ENCODE results near the gene MYO7B. TPM values are rescaled to one million over a fixed set of nuclear protein-coding genes. Genes with fewer than 3 reads are reported as not detected.

Gene MYO7B
- total and polyA plus RNA-seq, 2 donors (not counting 1 experiment from before 2014, with no cell fraction given): 5.0 to 68.2 TPM

- H3K9me3 ChIP-seq (ENCODE audit: control extremely low read depth in 1 of 3, control insufficient read depth in 2 of 3, insufficient read depth in 1 of 3, low read length in 2 of 3): peaks cover 0 to 2% (median 0%) of the 10 kb centered on the region in 3 donors
- H3K4me1 Mint-ChIP-seq: peaks cover 28% of the 10 kb centered on the region
- H3K27me3 Mint-ChIP-seq: no peaks in the 10 kb centered on the region
- H4K20me1 ChIP-seq (ENCODE audit: control insufficient read depth, insufficient read depth, low read length, poor library complexity, severe bottlenecking): no peaks in the 10 kb centered on the region
- no peak overlapping the region for H3K9ac ChIP-seq (ENCODE audit: low read length)
- no peak overlapping the region for H3K27ac ChIP-seq (ENCODE audit: low read length in 2 of 2)
- CTCF ChIA-PET: interaction anchor here (0.6 to 7.2 kb wide), 5 partner anchors 20 to 217 kb away, joined by 3 to 553 read pairs (median 4); partner anchors contain the start of genes GPR17 and IWS1
- H3K4me3 ChIP-seq (ENCODE audit: control extremely low read depth in 1 of 5, extremely low read depth in 1 of 5, insufficient read depth in 1 of 5, low read depth in 2 of 5, low read length in 4 of 5): no peak overlapping the region
- H3K36me3 ChIP-seq (replicated peaks in 1 of 2; ENCODE audit: control extremely low read depth in 1 of 2, control insufficient read depth in 1 of 2, extremely low read depth in 1 of 2, insufficient read depth in 2 of 2, low read length in 1 of 2): no peaks in the 10 kb centered on the region
- TF ChIP-seq EZH2 (IDR thresholded peaks at IDR 0.05; ENCODE audit: borderline replicate concordance, insufficient read depth, low read depth, low read length, poor library complexity, severe bottlenecking) (no peak), CTCF (IDR thresholded peaks at IDR 0.05) (no peak)
- H3K4me2 ChIP-seq (replicated peaks; ENCODE audit: low read depth, low read length, poor library complexity, severe bottlenecking): no peak overlapping the region
- peak overlapping the region; percentile 67 for H3K27ac Mint-ChIP-seq
- WGBS (ENCODE audit: insufficient coverage): 91% methylated on average over 10 of the region's 10 CpGs
- H3K9me3 Mint-ChIP-seq (ENCODE audit: insufficient read depth): no peaks in the 10 kb centered on the region
- no peaks in the 10 kb centered on the region for H3K79me2 ChIP-seq (ENCODE audit: control insufficient read depth, insufficient read depth, low read length)
- H3K4me3 Mint-ChIP-seq: no peak overlapping the region
- intact Hi-C loops (cut with micrococcal nuclease): no loop called here
- no peak overlapping the region for H2AFZ ChIP-seq (ENCODE audit: insufficient read depth, low read depth, low read length, poor library complexity, severe bottlenecking)
- DNase-seq (no peak), ATAC-seq (ENCODE audit: low read depth) (no peak)
- POLR2A ChIA-PET: interaction anchor here (0.7 to 1.4 kb wide), 2 partner anchors 46 to 132 kb away, joined by 3 to 5 read pairs; no protein-coding TSS in a partner anchor
- peaks cover 10 to 18% of the 10 kb centered on the region in 2 donors for H3K4me1 ChIP-seq (ENCODE audit: control insufficient read depth in 2 of 2, insufficient read depth in 2 of 2, low read length in 2 of 2)
- H3K27me3 ChIP-seq (replicated peaks in 1 of 4; ENCODE audit: control extremely low read depth in 1 of 4, control insufficient read depth in 3 of 4, insufficient read depth in 4 of 4, low read length in 3 of 4): no peaks in the 10 kb centered on the region
These were observed 58.7 kb downstream of the MYO7B start for GRCh38 chr2:127594116-127594591.

GRCh38 chr2:127596311-127597045 is 61.0 kb downstream of the MYO7B start:
- peaks cover 21% of the 10 kb centered on the region for H3K4me1 Mint-ChIP-seq

More at GRCh38 chr2:127596311-127597045, 61.0 kb downstream of the MYO7B start:
- Histone ChIP-seq H3K36me3 (replicated peaks in 1 of 2; ENCODE audit: control extremely low read depth in 1 of 2, control insufficient read depth in 1 of 2, extremely low read depth in 1 of 2, insufficient read depth in 2 of 2, low read length in 1 of 2) (no peaks in the 10 kb centered on the region), H3K27ac (ENCODE audit: low read length in 2 of 2) (no peak overlapping the region), H3K4me3 (ENCODE audit: control extremely low read depth in 1 of 5, extremely low read depth in 1 of 5, insufficient read depth in 1 of 5, low read depth in 2 of 5, low read length in 4 of 5) (no peak overlapping the region), H3K79me2 (ENCODE audit: control insufficient read depth, insufficient read depth, low read length) (no peaks in the 10 kb centered on the region), H2AFZ (ENCODE audit: insufficient read depth, low read depth, low read length, poor library complexity, severe bottlenecking) (no peak overlapping the region), H3K27me3 (replicated peaks in 1 of 4; ENCODE audit: control extremely low read depth in 1 of 4, control insufficient read depth in 3 of 4, insufficient read depth in 4 of 4, low read length in 3 of 4) (no peaks in the 10 kb centered on the region), H3K4me1 (ENCODE audit: control insufficient read depth in 2 of 2, insufficient read depth in 2 of 2, low read length in 2 of 2) (peaks cover 6 to 13% of the 10 kb centered on the region in 2 donors), H3K9me3 (ENCODE audit: control extremely low read depth in 1 of 3, control insufficient read depth in 2 of 3, insufficient read depth in 1 of 3, low read length in 2 of 3) (peaks cover 0 to 2% (median 0%) of the 10 kb centered on the region in 3 donors), H4K20me1 (ENCODE audit: control insufficient read depth, insufficient read depth, low read length, poor library complexity, severe bottlenecking) (no peaks in the 10 kb centered on the region), H3K4me2 (replicated peaks; ENCODE audit: low read depth, low read length, poor library complexity, severe bottlenecking) (no peak overlapping the region), H3K9ac (ENCODE audit: low read length) (no peak overlapping the region)
- Mint-ChIP-seq H3K27ac (no peak overlapping the region), H3K27me3 (no peaks in the 10 kb centered on the region), H3K4me3 (no peak overlapping the region), H3K9me3 (ENCODE audit: insufficient read depth) (no peaks in the 10 kb centered on the region)
- ChIA-PET POLR2A (no interaction called here), CTCF (interaction anchor here (7.2 kb wide), 1 partner anchor 49 kb away, joined by 553 read pairs; the partner anchor contains the start of gene GPR17)
- ATAC-seq (ENCODE audit: low read depth) (no peak), DNase-seq (no peak)
- TF ChIP-seq EZH2 (IDR thresholded peaks at IDR 0.05; ENCODE audit: borderline replicate concordance, insufficient read depth, low read depth, low read length, poor library complexity, severe bottlenecking) (no peak), CTCF (IDR thresholded peaks at IDR 0.05) (no peak)
- intact Hi-C loops (cut with micrococcal nuclease): no loop called here
- WGBS (ENCODE audit: insufficient coverage): 96% methylated on average over 11 of the region's 14 CpGs

All from B cell (primary cell).